ENCODE measurements around the gene ZMIZ1.

Gene ZMIZ1

GRCh38 chr10:79186486-79187120 is 117.8 kb downstream of the ZMIZ1 start:
- H3K27ac ChIP-seq, result no peak overlapping the region
- TF ChIP-seq, protein P1, sequence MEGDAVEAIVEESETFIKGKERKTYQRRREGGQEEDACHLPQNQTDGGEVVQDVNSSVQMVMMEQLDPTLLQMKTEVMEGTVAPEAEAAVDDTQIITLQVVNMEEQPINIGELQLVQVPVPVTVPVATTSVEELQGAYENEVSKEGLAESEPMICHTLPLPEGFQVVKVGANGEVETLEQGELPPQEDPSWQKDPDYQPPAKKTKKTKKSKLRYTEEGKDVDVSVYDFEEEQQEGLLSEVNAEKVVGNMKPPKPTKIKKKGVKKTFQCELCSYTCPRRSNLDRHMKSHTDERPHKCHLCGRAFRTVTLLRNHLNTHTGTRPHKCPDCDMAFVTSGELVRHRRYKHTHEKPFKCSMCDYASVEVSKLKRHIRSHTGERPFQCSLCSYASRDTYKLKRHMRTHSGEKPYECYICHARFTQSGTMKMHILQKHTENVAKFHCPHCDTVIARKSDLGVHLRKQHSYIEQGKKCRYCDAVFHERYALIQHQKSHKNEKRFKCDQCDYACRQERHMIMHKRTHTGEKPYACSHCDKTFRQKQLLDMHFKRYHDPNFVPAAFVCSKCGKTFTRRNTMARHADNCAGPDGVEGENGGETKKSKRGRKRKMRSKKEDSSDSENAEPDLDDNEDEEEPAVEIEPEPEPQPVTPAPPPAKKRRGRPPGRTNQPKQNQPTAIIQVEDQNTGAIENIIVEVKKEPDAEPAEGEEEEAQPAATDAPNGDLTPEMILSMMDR (IDR thresholded peaks at IDR 0.05), result no peak
- TF ChIP-seq ZFX (IDR thresholded peaks at IDR 0.05; ENCODE audit: borderline replicate concordance), result no peak

DNA sequence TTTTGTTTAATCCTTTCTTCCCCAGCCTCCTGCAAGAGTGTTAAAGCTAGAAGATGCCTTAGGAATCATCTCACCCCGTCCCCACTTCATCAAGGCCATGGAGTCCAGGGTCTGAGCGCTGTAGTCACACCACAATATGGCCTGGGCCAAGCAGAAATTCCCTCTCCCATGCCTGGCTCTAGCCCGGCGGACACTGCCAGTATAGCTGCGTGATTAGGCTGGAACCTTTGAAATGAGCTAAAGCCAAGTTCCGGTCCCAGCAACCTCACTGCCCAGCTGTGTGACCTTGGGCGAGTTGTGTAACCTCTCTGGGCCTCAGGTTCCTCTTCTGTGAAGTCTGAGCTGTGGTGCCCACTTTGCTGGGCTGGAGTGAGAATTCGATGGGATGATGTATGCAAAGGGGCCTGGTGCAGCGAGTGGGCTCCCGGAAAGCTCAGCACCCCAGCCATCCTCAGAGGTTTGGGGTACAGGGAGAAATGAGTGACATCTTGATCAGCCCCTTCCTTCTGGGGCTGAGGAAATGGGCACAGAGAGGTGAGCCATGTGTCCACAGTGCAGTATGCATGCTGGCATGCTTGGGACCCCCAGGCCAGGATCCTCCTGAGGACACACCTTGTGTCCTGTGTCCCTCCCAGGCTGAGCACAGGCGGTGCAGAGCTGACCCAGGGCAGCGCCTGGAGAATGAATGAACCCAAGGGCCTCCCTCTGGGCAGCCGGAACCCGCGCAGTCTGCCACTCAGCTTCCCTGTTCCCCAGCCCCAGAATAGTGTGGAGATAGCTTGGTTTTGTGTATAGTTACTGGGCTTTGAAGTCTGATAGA is 118.6 kb downstream of the ZMIZ1 start:
- H3K27ac ChIP-seq, result no peak overlapping the region
- TF ChIP-seq, protein P1 (IDR thresholded peaks at IDR 0.05), result no peak
- no peak for TF ChIP-seq ZFX (IDR thresholded peaks at IDR 0.05; ENCODE audit: borderline replicate concordance)

DNA sequence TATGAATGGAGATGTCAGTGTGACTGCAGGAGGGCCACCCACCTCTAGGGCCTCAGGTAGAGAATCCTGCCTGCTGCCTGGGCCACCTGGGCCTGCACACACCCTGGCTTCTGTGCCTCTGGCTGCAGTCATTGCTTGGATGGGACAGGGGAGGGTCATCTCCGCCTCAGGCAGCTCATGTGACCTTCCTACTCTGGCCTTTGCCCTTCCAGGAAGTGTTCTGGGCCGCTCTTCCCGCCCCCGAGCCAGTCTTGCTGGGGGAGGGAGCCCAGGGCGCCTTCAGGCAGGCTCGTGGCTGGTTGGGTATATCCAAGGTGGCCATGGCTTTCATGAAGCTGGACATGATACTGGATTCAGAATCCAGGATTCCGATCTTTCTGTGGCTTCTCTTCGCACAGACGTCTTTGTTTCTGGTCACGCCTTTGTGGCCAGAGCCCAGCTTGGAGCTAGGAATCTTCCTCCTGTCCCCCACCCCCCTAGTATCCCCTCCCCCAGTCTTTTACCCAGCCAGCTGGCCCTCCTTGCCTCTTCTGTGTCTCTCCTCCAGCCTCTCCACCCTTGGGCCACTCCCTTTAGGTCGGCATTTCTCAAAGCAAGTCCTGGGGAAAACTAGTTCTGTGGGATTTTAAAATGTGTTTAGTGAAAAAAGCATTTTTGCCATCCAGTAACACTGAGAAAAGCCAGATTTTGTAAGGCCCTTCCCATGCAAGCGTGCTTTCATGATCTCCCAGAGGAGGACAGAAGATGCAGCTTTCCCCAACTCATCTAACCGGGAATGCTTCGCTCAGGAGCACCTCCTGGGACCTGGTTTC is 119.6 kb downstream of the ZMIZ1 start:
- TF ChIP-seq ZFX (IDR thresholded peaks at IDR 0.05; ENCODE audit: borderline replicate concordance), result no peak
- TF ChIP-seq, protein P1 (IDR thresholded peaks at IDR 0.05), result no peak
- no peak overlapping the region for H3K27ac ChIP-seq

DNA sequence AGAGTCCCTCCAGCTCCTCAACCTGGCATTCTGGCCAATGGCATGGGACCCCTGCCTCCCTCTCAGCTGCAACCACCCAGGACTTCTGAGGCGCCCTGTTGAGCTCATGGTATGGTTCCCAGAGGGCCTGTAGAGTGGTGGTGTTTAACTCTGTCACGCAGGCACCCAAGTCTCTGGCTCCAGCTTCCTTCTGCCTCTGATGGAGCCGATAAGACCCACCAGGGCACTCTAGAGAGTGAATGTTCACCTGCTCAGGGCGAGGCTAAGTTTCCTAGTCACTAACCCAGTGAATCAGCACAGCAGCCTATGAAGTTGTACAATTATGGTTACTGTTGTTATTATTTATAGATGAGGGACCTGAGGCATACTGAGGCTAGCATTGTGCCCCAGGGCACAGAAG is 120.4 kb downstream of the ZMIZ1 start:
- TF ChIP-seq, protein P1 (IDR thresholded peaks at IDR 0.05), result no peak
- TF ChIP-seq ZFX (IDR thresholded peaks at IDR 0.05; ENCODE audit: borderline replicate concordance), result no peak
- no peak overlapping the region for H3K27ac ChIP-seq

- TF ChIP-seq, protein P1 (IDR thresholded peaks at IDR 0.05), result no peak
- TF ChIP-seq ZFX (IDR thresholded peaks at IDR 0.05; ENCODE audit: borderline replicate concordance), result no peak
Observed at GRCh38 chr10:79189853-79190435, 121.2 kb downstream of the ZMIZ1 start.

DNA sequence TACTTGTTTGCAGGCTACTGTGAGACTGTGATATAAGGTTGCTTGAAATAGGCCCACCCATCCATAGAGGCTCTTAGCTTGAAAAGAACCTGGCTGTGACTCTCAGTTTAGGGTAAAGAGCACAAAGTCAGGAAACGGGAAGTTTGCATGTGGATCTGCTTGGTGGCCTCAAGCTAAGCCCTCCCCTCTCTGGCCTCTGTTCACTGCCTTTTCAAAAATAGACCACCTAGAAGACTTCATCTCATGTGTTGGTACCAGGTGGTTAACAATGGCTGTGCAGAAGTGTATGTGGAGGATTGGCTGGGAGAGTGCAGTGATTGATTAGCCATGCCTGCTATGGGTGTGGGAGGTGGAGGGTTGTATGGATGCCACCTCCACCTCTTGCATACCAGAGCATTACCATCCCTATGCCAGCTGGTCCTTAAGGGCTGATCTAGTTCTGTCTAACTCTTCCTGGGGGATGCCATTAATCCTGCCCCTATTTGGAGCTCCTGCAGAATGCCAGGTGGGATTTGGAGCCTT is 122.0 kb downstream of the ZMIZ1 start:
- TF ChIP-seq, protein P1 (IDR thresholded peaks at IDR 0.05), result no peak
- H3K27ac ChIP-seq, result no peak overlapping the region

More at GRCh38 chr10:79189853-79190435, 121.2 kb downstream of the ZMIZ1 start:
- no peak overlapping the region for H3K27ac ChIP-seq
